Measurements from ENCODE around the gene PKP1.

DNA sequence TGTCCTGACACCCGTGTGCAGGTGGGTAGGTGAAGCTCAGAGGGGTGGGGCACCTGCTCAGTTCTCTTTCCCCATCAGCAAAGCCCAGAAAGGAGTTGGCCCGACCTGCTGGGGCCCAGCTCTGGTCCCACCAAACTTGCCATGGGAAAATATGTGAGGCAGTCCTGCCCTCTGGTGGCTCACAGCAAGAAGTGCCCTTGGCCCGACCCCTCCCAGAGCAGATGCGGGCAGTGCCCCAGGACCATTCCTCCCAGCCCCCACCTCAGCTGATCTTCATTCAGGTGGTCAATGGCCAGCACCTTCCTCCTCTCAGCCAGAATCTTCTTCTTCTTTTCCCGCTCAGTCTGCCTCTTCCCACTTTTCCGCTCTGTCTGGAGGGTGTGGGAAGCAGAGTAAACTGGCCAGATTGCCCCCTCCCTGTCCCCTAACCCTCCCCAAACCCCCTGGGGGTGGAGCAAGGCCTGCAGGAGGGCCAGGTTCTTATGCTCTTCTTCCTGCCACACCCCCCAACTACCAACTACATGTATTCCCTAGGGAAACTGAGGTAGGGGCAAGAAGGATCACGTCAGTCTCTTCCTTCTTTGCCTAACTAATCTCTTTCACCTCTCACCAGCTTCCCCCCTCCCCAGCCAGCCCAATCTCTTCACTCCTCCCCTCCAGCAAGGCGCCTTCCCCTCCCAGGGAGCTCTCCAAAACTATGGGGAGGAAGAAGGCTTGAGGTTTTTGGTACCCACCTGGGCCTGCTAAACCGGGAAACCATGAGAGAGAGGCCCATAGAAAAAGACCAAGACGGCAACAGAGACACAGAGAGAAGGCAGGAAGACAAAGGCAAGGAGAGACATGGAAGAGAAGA lies 78.6 kb downstream of the PKP1 start:
- TF ChIP-seq, protein P1, sequence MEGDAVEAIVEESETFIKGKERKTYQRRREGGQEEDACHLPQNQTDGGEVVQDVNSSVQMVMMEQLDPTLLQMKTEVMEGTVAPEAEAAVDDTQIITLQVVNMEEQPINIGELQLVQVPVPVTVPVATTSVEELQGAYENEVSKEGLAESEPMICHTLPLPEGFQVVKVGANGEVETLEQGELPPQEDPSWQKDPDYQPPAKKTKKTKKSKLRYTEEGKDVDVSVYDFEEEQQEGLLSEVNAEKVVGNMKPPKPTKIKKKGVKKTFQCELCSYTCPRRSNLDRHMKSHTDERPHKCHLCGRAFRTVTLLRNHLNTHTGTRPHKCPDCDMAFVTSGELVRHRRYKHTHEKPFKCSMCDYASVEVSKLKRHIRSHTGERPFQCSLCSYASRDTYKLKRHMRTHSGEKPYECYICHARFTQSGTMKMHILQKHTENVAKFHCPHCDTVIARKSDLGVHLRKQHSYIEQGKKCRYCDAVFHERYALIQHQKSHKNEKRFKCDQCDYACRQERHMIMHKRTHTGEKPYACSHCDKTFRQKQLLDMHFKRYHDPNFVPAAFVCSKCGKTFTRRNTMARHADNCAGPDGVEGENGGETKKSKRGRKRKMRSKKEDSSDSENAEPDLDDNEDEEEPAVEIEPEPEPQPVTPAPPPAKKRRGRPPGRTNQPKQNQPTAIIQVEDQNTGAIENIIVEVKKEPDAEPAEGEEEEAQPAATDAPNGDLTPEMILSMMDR (IDR thresholded peaks at IDR 0.05) = peak; percentile 82 to 94 (median 85)
- TF ChIP-seq POLR2AphosphoS5 (IDR thresholded peaks at IDR 0.05) = no peak
